Suprapubic skin (tissue), 4 donors: ENCODE data around the gene C1QC.

Experiments
- CTCF ChIP-seq, 2 donors: fragments of 200-600 bp in 1 of 2; fragments of 450-650 bp in 1 of 2; sonication (generic) in 1 of 2; IDR thresholded peaks; one replicate each; pipeline ENCODE4 v1.5.1; 2016 to 2019; ENCODE audit warnings: antibody characterized with exemption in 2 of 2, mild to moderate bottlenecking in 1 of 2, moderate library complexity in 1 of 2
- EP300 ChIP-seq: sonication (generic); formaldehyde crosslinking; IDR thresholded peaks from one replicate; pipeline ENCODE4 v1.6.1; 2017; ENCODE audit warnings: antibody characterized with exemption
- POLR2A ChIP-seq, 2 donors: fragments of 450-650 bp; IDR thresholded peaks; one replicate each; pipeline ENCODE4 v1.6.1; 2017; ENCODE audit warnings: antibody characterized with exemption in 2 of 2, mild to moderate bottlenecking in 2 of 2, moderate library complexity in 2 of 2
- POLR2AphosphoS5 ChIP-seq, 3 donors: sonication (generic); formaldehyde crosslinking; IDR thresholded peaks; one replicate each; pipeline ENCODE4 v1.6.1; 2017; ENCODE audit warnings: antibody characterized with exemption in 3 of 3

DNA sequence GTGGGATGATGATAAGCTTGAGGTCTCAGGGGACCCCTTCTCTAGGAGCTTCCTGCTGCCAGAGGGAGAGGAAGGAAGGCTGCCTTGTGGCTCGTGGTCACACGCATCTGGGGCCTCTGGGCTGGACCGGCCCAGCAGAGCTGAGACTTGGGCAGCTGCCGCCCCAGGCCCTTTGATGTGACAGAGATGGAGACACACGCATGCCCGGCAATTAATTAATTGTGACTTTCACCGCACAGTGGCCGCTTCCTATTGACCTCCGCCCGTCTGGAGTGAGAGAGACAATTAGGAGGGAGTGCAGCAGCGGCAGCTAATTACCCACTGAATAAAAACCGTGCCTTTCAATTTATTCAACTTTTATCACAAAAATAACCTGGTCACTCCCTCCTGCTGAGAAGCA is 23.6 kb upstream of the C1QC start:
- TF ChIP-seq CTCF (IDR thresholded peaks at IDR 0.05) (no peak), EP300 (no peak), POLR2AphosphoS5 (IDR thresholded peaks at IDR 0.05) (no peak), POLR2A (IDR thresholded peaks at IDR 0.05) (no peak)
